Gastroesophageal sphincter (tissue), 4 donors: ENCODE results near the gene VPS13C. TPM values are rescaled to one million over a fixed set of nuclear protein-coding genes. Genes with fewer than 3 reads are reported as not detected.

Experiments used
- ATAC-seq: fragments of 150-250 bp; one replicate; pipeline ENCODE4 v1.9.1; 2016; ENCODE audit warnings: mild to moderate bottlenecking, moderate library complexity
- H3K27ac ChIP-seq, 4 donors: fragments of 200-600 bp; sonication (generic) in 3 of 4; 1 replicate in 3 of 4; 2 replicates in 1 of 4; pipeline ENCODE4 v1.5.1; 2016 to 2019
- H3K27me3 ChIP-seq: fragments of 200-600 bp; sonication (generic); one replicate; pipeline ENCODE4 v1.5.1; 2019
- H3K36me3 ChIP-seq, 2 donors: fragments of 200-600 bp; sonication (generic); one replicate each; pipeline ENCODE4 v1.5.1; 2019; ENCODE audit warnings: control low read depth in 1 of 2
- H3K4me1 ChIP-seq, 3 donors: fragments of 200-600 bp; sonication (generic); 1 replicate in 2 of 3; 2 replicates in 1 of 3; pipeline ENCODE4 v1.5.1; 2016 to 2019; ENCODE audit warnings: control low read depth in 2 of 3
- H3K4me3 ChIP-seq, 2 donors: fragments of 200-600 bp; sonication (generic); one replicate each; pipeline ENCODE4 v1.5.1; 2019; ENCODE audit warnings: mild to moderate bottlenecking in 1 of 2, moderate library complexity in 1 of 2
- H3K9me3 ChIP-seq, 3 donors: fragments of 200-600 bp; sonication (generic); one replicate each; pipeline ENCODE4 v1.5.1; 2017 to 2019; ENCODE audit warnings: control low read depth in 2 of 3
- EP300 ChIP-seq: sonication (generic); formaldehyde crosslinking; IDR thresholded peaks from one replicate; pipeline ENCODE4 v1.6.1; 2017; ENCODE audit warnings: antibody characterized with exemption, mild to moderate bottlenecking
- POLR2A ChIP-seq, 2 donors: fragments of 450-650 bp; IDR thresholded peaks; one replicate each; pipeline ENCODE4 v1.6.1; 2017; ENCODE audit warnings: antibody characterized with exemption in 2 of 2, mild to moderate bottlenecking in 2 of 2, moderate library complexity in 1 of 2
- POLR2AphosphoS5 ChIP-seq: sonication (generic); formaldehyde crosslinking; IDR thresholded peaks from one replicate; pipeline ENCODE4 v1.6.1; 2017; ENCODE audit warnings: antibody characterized with exemption
- WGBS, 2 donors: methylation state at CpG; one replicate each; pipeline ENCODE4 v1.1.5; 2018; ENCODE audit warnings: low coverage in 1 of 2; 5-methylcytosine and 5-hydroxymethylcytosine counted together
- total RNA-seq, 4 donors: library from RNA; depleted of rRNA; stranded (reverse); fragments of >200 nt; gene quantifications; one replicate each; pipeline ENCODE4 v1.1.0, GENCODE V29; 2016
- TF ChIP-seq, protein P1 (sequence below), 4 experiments: fragments of 200-600 bp in 2 of 4; fragments of 450-650 bp in 2 of 4; sonication (generic) in 1 of 4; IDR thresholded peaks; one replicate each; pipeline ENCODE4 v1.5.1; 2017 to 2019; ENCODE audit warnings: antibody characterized with exemption in 4 of 4, mild to moderate bottlenecking in 2 of 4, moderate library complexity in 2 of 4

VPS13C gene
- total RNA-seq, 4 donors from 2014 or later: 62.2 to 108 (median 83.4) TPM

- Histone ChIP-seq H3K36me3 (no peaks in the 10 kb centered on the region), H3K27me3 (peaks cover 9% of the 10 kb centered on the region), H3K4me3 (no peak overlapping the region), H3K4me1 (no peaks in the 10 kb centered on the region), H3K27ac (no peak overlapping the region), H3K9me3 (no peaks in the 10 kb centered on the region)
- no peak for ATAC-seq
- WGBS, 2 donors: 70 to 84% methylated on average over 4 of the region's 4 CpGs
- TF ChIP-seq, protein P1, sequence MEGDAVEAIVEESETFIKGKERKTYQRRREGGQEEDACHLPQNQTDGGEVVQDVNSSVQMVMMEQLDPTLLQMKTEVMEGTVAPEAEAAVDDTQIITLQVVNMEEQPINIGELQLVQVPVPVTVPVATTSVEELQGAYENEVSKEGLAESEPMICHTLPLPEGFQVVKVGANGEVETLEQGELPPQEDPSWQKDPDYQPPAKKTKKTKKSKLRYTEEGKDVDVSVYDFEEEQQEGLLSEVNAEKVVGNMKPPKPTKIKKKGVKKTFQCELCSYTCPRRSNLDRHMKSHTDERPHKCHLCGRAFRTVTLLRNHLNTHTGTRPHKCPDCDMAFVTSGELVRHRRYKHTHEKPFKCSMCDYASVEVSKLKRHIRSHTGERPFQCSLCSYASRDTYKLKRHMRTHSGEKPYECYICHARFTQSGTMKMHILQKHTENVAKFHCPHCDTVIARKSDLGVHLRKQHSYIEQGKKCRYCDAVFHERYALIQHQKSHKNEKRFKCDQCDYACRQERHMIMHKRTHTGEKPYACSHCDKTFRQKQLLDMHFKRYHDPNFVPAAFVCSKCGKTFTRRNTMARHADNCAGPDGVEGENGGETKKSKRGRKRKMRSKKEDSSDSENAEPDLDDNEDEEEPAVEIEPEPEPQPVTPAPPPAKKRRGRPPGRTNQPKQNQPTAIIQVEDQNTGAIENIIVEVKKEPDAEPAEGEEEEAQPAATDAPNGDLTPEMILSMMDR (IDR thresholded peaks at IDR 0.05): no peak
- TF ChIP-seq POLR2AphosphoS5 (no peak), POLR2A (IDR thresholded peaks at IDR 0.05) (no peak), EP300 (no peak)
Observed at GRCh38 chr15:62079594-62079993, 19.3 kb upstream of the VPS13C start.

GRCh38 chr15:62075595-62076277, 15.5 kb upstream of the VPS13C start:
- Histone ChIP-seq H3K4me1 (no peaks in the 10 kb centered on the region), H3K9me3 (no peaks in the 10 kb centered on the region), H3K4me3 (no peak overlapping the region), H3K36me3 (no peaks in the 10 kb centered on the region), H3K27ac (no peak overlapping the region), H3K27me3 (peaks cover 22% of the 10 kb centered on the region)
- ATAC-seq: no peak
- 73 to 76% methylated on average over 6 of the region's 9 CpGs for WGBS, 2 donors
- no peak for TF ChIP-seq POLR2A (IDR thresholded peaks at IDR 0.05)
- TF ChIP-seq, protein P1 (IDR thresholded peaks at IDR 0.05): no peak
- no peak for TF ChIP-seq EP300
- TF ChIP-seq POLR2AphosphoS5: no peak

- TF ChIP-seq, protein P1 (IDR thresholded peaks at IDR 0.05): peak; percentile 47 to 72 (median 56)
- no peak for TF ChIP-seq EP300
- no peak for TF ChIP-seq POLR2A (IDR thresholded peaks at IDR 0.05)
- Histone ChIP-seq H3K4me3 (no peak overlapping the region), H3K36me3 (no peaks in the 10 kb centered on the region), H3K27ac (no peak overlapping the region), H3K4me1 (peaks cover 0 to 23% (median 7%) of the 10 kb centered on the region in 3 donors), H3K9me3 (no peaks in the 10 kb centered on the region), H3K27me3 (peaks cover 51% of the 10 kb centered on the region)
- ATAC-seq: no peak
Observed at GRCh38 chr15:62071711-62072308, 11.6 kb upstream of the VPS13C start.

GRCh38 chr15:62069551-62069950, 9.3 kb upstream of the VPS13C start:
- Histone ChIP-seq H3K36me3 (no peaks in the 10 kb centered on the region), H3K9me3 (no peaks in the 10 kb centered on the region), H3K4me1 (peaks cover 0 to 29% (median 10%) of the 10 kb centered on the region in 3 donors), H3K4me3 (no peak overlapping the region), H3K27me3 (peaks cover 73% of the 10 kb centered on the region), H3K27ac (no peak overlapping the region)
- WGBS, 2 donors: 68 to 79% methylated on average over 5 of the region's 5 CpGs
- ATAC-seq: no peak
- TF ChIP-seq POLR2AphosphoS5 (no peak), EP300 (no peak), POLR2A (IDR thresholded peaks at IDR 0.05) (no peak)
- TF ChIP-seq, protein P1 (IDR thresholded peaks at IDR 0.05): no peak

- Histone ChIP-seq H3K4me1 (peaks cover 0 to 29% (median 10%) of the 10 kb centered on the region in 3 donors), H3K4me3 (peak overlapping the region in 1 of 2 donors; percentile 59), H3K27ac (peak overlapping the region in 2 of 4 donors; percentile 56 to 76), H3K36me3 (no peaks in the 10 kb centered on the region), H3K9me3 (no peaks in the 10 kb centered on the region), H3K27me3 (peaks cover 70% of the 10 kb centered on the region)
- ATAC-seq: no peak
- WGBS, 2 donors: 36 to 43% methylated on average over 3 to 4 of the region's 4 CpGs
- no peak for TF ChIP-seq EP300
- TF ChIP-seq POLR2A (IDR thresholded peaks at IDR 0.05): no peak
- TF ChIP-seq, protein P1 (IDR thresholded peaks at IDR 0.05): no peak
- no peak for TF ChIP-seq POLR2AphosphoS5
Observed at GRCh38 chr15:62068810-62069167, 8.5 kb upstream of the VPS13C start.
